HepG2 (cell line): ENCODE results near the gene TNRC18. TPM values are rescaled to one million over a fixed set of nuclear protein-coding genes. Genes with fewer than 3 reads are reported as not detected.

Source experiments
- ATAC-seq: fragments of 200-7000 bp; cut with Tn5 transposase; 3 replicates; pipeline ENCODE4 v1.9.1; 2020; ENCODE audit warnings: mild to moderate bottlenecking, moderate library complexity
- BruUV-seq: library from RNA; stranded (reverse); fragments of 400-500 nt; replicated peaks from 2 replicates; lab custom pipeline; 2021; lab: Mats Ljungman, UMichigan
- CTCF ChIA-PET: fragments of 300-600 bp; formaldehyde crosslinking; extraction: SDS; loops from one replicate; lab custom pipeline; 2021; ENCODE audit warnings: low total read pairs, inconsistent platforms, low intra/inter-chr PET ratio; lab: Yijun Ruan, JAX
- POLR2A ChIA-PET: fragments of 350-600 bp; sonication (Branson Sonifier 250); formaldehyde crosslinking; loops from one replicate; lab custom pipeline; 2020; ENCODE audit warnings: antibody characterized with exemption, inconsistent platforms; lab: Yijun Ruan, JAX
- DNase-seq: peaks from one replicate; pipeline ENCODE4 v3.0.0-alpha.2; 2015; ENCODE audit warnings: low spot score
- FAIRE-seq: peaks from 3 replicates; lab custom pipeline; 2011; peaks lifted over from hg19 to GRCh38; lab: Jason Lieb, UNC
- H2AFZ ChIP-seq: one replicate; pipeline ENCODE4 v1.6.1; 2011; ENCODE audit warnings: low read length, inconsistent platforms
- H3K27ac ChIP-seq: fragments of 300-600 bp; 3 replicates; pipeline ENCODE4 v1.8.0; 2011; ENCODE audit warnings: mixed run types, mild to moderate bottlenecking, mixed read lengths, low read length, inconsistent platforms; ENCODE audit not compliant: insufficient read depth; ENCODE audit errors: extremely low read length
- H3K27me3 ChIP-seq, 2 experiments: fragments of 200-600 bp in 1 of 2; 2 replicates in 1 of 2; 3 replicates in 1 of 2; pipeline versions ENCODE4 v1.6.0 to v1.8.0; 2011; ENCODE audit warnings: low read length in 2 of 2, mild to moderate bottlenecking in 2 of 2, moderate library complexity in 2 of 2, inconsistent platforms in 1 of 2; ENCODE audit not compliant: insufficient read depth in 2 of 2, control insufficient read depth in 1 of 2
- H3K36me3 ChIP-seq, 2 experiments: fragments of 200-600 bp in 1 of 2; replicated peaks in 1 of 2; 2 replicates in 1 of 2; 3 replicates in 1 of 2; pipeline versions ENCODE4 v1.5.1 to v1.8.0; 2011; ENCODE audit warnings: low read length in 2 of 2, inconsistent platforms in 1 of 2; ENCODE audit not compliant: insufficient read depth in 2 of 2, control insufficient read depth in 1 of 2
- H3K4me1 ChIP-seq: 2 replicates; pipeline ENCODE4 v1.5.1; 2012; ENCODE audit warnings: low read length, inconsistent platforms; ENCODE audit not compliant: insufficient read depth
- H3K4me2 ChIP-seq: 2 replicates; pipeline ENCODE4 v1.6.0; 2011; ENCODE audit warnings: low read depth, low read length, inconsistent platforms
- H3K4me3 ChIP-seq, 3 experiments: fragments of 200-600 bp in 1 of 3; sonication (generic), shearing (Covaris generic) in 1 of 3; replicated peaks in 1 of 3; 2 replicates each; pipeline ENCODE4 v1.5.1; 2011 to 2016; ENCODE audit warnings: low read length in 3 of 3, inconsistent platforms in 2 of 3, low read depth in 2 of 3, mild to moderate bottlenecking in 2 of 3, control low read depth in 1 of 3, mixed read lengths in 1 of 3; ENCODE audit not compliant: insufficient read depth in 1 of 3
- H3K79me2 ChIP-seq: one replicate; pipeline ENCODE4 v1.6.1; 2011; ENCODE audit warnings: low read length, inconsistent platforms; ENCODE audit not compliant: insufficient read depth
- H3K9ac ChIP-seq: 2 replicates; pipeline ENCODE4 v1.6.0; 2011; ENCODE audit warnings: mild to moderate bottlenecking, low read depth, low read length, inconsistent platforms; ENCODE audit not compliant: insufficient read depth
- H3K9me3 ChIP-seq: 2 replicates; pipeline ENCODE4 v1.5.1; 2012; ENCODE audit warnings: mild to moderate bottlenecking, low read length
- H4K20me1 ChIP-seq: 2 replicates; pipeline ENCODE4 v1.6.0; 2011; ENCODE audit warnings: inconsistent platforms, mild to moderate bottlenecking, low read length, moderate library complexity; ENCODE audit not compliant: insufficient read depth
- AGO2 ChIP-seq: fragments of 200-400 bp; formaldehyde crosslinking; optimal IDR thresholded peaks from 2 replicates; pipeline ENCODE3; 2017; ENCODE audit warnings: mild to moderate bottlenecking, low read depth, low read length, moderate library complexity
- ATF1 ChIP-seq: IDR thresholded peaks from 2 replicates; pipeline ENCODE4 v1.6.1; 2016; ENCODE audit warnings: mild to moderate bottlenecking, control low read depth
- CREB1 ChIP-seq, 2 experiments: fragments of 450-650 bp in 1 of 2; IDR thresholded peaks; 2 replicates each; pipeline ENCODE4 v1.6.1; 2016 to 2017; ENCODE audit warnings: control low read depth in 1 of 2, mild to moderate bottlenecking in 1 of 2, missing compliant biosample characterization in 1 of 2, missing genetic modification characterization in 1 of 2
- ELK4 ChIP-seq: sonication (generic); formaldehyde crosslinking; IDR thresholded peaks from 2 replicates; pipeline ENCODE4 v1.9.0; 2021; ENCODE audit warnings: missing genetic modification reagents, borderline replicate concordance
- GZF1 ChIP-seq: sonication (generic); formaldehyde crosslinking; IDR thresholded peaks from 2 replicates; pipeline ENCODE4 v1.5.1; 2020; ENCODE audit warnings: mild to moderate bottlenecking, missing genetic modification reagents
- POLR2AphosphoS2 ChIP-seq: IDR thresholded peaks from 2 replicates; pipeline ENCODE4 v1.6.1; 2011; ENCODE audit warnings: low read depth, low read length, improper control_type of control experiment
- RBFOX2 ChIP-seq: fragments of 200-400 bp; formaldehyde crosslinking; IDR thresholded peaks from 2 replicates; pipeline ENCODE4 v1.6.1; 2017; ENCODE audit warnings: low read depth, mild to moderate bottlenecking, low read length
- RBM22 ChIP-seq: fragments of 200-400 bp; formaldehyde crosslinking; optimal IDR thresholded peaks from 2 replicates; pipeline ENCODE3; 2017; ENCODE audit warnings: mild to moderate bottlenecking, low read length, moderate library complexity
- ZNF142 ChIP-seq: sonication (generic); formaldehyde crosslinking; IDR thresholded peaks from 2 replicates; pipeline ENCODE4 v1.4.0; 2020; ENCODE audit warnings: missing genetic modification reagents
- ZNF205 ChIP-seq: IDR thresholded peaks from 2 replicates; pipeline ENCODE4 v1.6.1; 2018; ENCODE audit warnings: missing biosample characterization, missing genetic modification reagents
- ZNF775 ChIP-seq: sonication (generic); formaldehyde crosslinking; IDR thresholded peaks from 2 replicates; pipeline ENCODE4 v1.4.0; 2020; ENCODE audit warnings: missing genetic modification reagents, mild to moderate bottlenecking, moderate library complexity, borderline replicate concordance
- WGBS: methylation state at CpG from one replicate; pipeline ENCODE4 v1.1.6; 2017; ENCODE audit warnings: low lambda C conversion rate; 5-methylcytosine and 5-hydroxymethylcytosine counted together
- in situ Hi-C: cut with HindIII; loops from 2 replicates; pipeline ENCODE4 v1.10.0; 2017; ENCODE audit warnings: low pct_unique_long_range_greater_than_20kb; ENCODE audit not compliant: extremely low pct_ligation_motif_present
- intact Hi-C: fragments of 100-400 bp; cut with micrococcal nuclease; formaldehyde crosslinking; loops from one replicate; pipeline ENCODE4 v1.10.0; 2022; ENCODE audit not compliant: unreplicated experiment
- polyA plus RNA-seq, 8 experiments: library from polyadenylated mRNA; depleted of rRNA in 3 of 8; stranded (reverse) in 7 of 8; unstranded in 1 of 8; fragments of >200 nt; fragmentation: Illumina TruSeq in 4 of 8; extraction: Trizol in 4 of 8; gene quantifications; 2 replicates each; pipeline versions ENCODE4 v1.2.1 to v1.2.3, GENCODE V29; 2011 to 2016; ENCODE audit warnings: low read depth in 4 of 8, missing spikeins in 1 of 8, mixed read lengths in 1 of 8; ENCODE audit not compliant: insufficient read depth in 1 of 8
- total RNA-seq, 5 experiments: library from RNA; depleted of rRNA; stranded (reverse); fragments of >200 nt; fragmentation: Illumina TruSeq; extraction: Trizol; gene quantifications; 2 replicates each; pipeline ENCODE4 v1.2.3, GENCODE V29; 2016; ENCODE audit warnings: low read depth in 1 of 5

The TNRC18 gene
- total and polyA plus RNA-seq, 2 of the 13 experiments (the other 11 are each of a cell fraction or from before 2014, with no cell fraction given) = 11.7 to 17.4 TPM

- peak; percentile 40 for TF ChIP-seq RBM22
- peak; percentile 94 for TF ChIP-seq AGO2
- no peak for TF ChIP-seq ZNF775 (CRISPR knock-in tag)
- no peak for TF ChIP-seq ZNF142 (CRISPR knock-in tag)
- TF ChIP-seq POLR2AphosphoS2 = no peak
- no peak for TF ChIP-seq GZF1
- TF ChIP-seq RBFOX2 = peak; percentile 53
- no peak for TF ChIP-seq ATF1 (CRISPR knock-in tag)
- TF ChIP-seq CREB1 (IDR thresholded peaks at IDR 0.05) = no peak
- no peak for TF ChIP-seq CREB1 (CRISPR knock-in tag; IDR thresholded peaks at IDR 0.05)
- no peak for TF ChIP-seq ZNF205 (CRISPR knock-in tag)
- TF ChIP-seq ELK4 = no peak
- TF ChIP-seq, all 625 proteins: peak for 3
- FAIRE-seq (no peak), ATAC-seq (no peak), DNase-seq (no peak)
- ChIA-PET CTCF (no interaction called here), POLR2A (interaction anchor here (1.1 kb wide), 1 partner anchor 10 kb away, joined by 3 read pairs; no protein-coding TSS in a partner anchor)
- intact Hi-C loops = no loop called here
- in situ Hi-C loops = no loop called here
- Histone ChIP-seq H3K27ac (no peak overlapping the region), H4K20me1 (peaks cover 51% of the 10 kb centered on the region; the same call in 1 of the 2 replicates), H2AFZ (no peak overlapping the region), H3K4me2 (no peak overlapping the region), H3K27me3 (no peaks in the 10 kb centered on the region), H3K4me3 (no peak overlapping the region), H3K9ac (no peak overlapping the region), H3K9me3 (no peaks in the 10 kb centered on the region), H3K36me3 (peaks cover 21 to 43% of the 10 kb centered on the region in 2 experiments), H3K79me2 (peaks cover 30% of the 10 kb centered on the region), H3K4me1 (no peaks in the 10 kb centered on the region)
- BruUV-seq = no TSS peak
- 96% methylated on average over 18 of the region's 33 CpGs for WGBS
Observed at GRCh38 chr7:5394264-5395105, 29.1 kb downstream of the TNRC18 start.
